ENCODE results near the gene CNTN6. TPM values are rescaled to one million over a fixed set of nuclear protein-coding genes. Genes with fewer than 3 reads are reported as not detected.

Gene CNTN6
- polyA plus RNA-seq, 1 of the 3 experiments (the other 2 are of a cell fraction): 0.02 TPM

DNA sequence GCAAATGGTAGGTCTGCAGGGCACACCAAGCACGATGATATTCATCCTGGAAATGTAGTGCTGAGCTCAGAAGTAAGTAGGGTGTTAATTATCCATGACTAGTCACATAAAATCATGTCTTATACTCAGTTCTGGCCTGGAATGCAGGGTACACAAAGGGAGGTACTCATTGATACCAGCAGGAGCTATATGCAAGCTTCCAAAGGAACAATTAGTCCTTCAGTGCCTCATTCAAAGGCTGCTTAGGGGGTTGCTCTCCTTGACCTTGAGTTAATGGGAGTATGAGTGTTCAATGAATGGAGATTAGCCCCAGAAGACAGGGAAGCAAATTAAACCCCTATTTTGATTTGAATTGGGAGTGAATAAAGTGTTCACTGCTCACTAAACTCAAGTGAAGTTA, 38.3 kb downstream of the CNTN6 start:
- WGBS (ENCODE audit: low lambda C conversion rate): 10% methylated on average over 1 of the region's 1 CpG
- Histone ChIP-seq H3K9me3 (no peaks in the 10 kb centered on the region), H4K20me1 (ENCODE audit: insufficient read depth) (0 out of 2 replicates have a peak, but pooled peaks cover 2% of the 10 kb centered on the region), H3K9me2 (no peaks in the 10 kb centered on the region; the same call in 1 of the 2 replicates), H3F3A (replicated peaks; ENCODE audit: insufficient read depth) (no peaks in the 10 kb centered on the region), H3K4me3 (ENCODE audit: low read depth in 2 of 2, low read length in 1 of 2) (no peak overlapping the region), H3K79me2 (ENCODE audit: insufficient read depth) (no peaks in the 10 kb centered on the region), H3K27ac (ENCODE audit: low read depth in 2 of 2, low read length in 1 of 2) (no peak overlapping the region), H3K36me3 (replicated peaks in 1 of 2; ENCODE audit: control insufficient read depth in 1 of 2, insufficient read depth in 2 of 2, low read length in 1 of 2) (no peaks in the 10 kb centered on the region), H3K4me1 (ENCODE audit: control insufficient read depth in 1 of 2, insufficient read depth in 2 of 2, low read depth in 1 of 2, low read length in 1 of 2) (no peaks in the 10 kb centered on the region; a peak in 1 of 4 replicates), H3K27me3 (ENCODE audit: insufficient read depth) (no peaks in the 10 kb centered on the region), H3K4me2 (no peak overlapping the region), H2AFZ (ENCODE audit: low read depth) (no peak overlapping the region), H3K9ac (no peak overlapping the region)
- no peak for TF ChIP-seq CHD2 (IDR thresholded peaks at IDR 0.05; ENCODE audit: low read length, partially characterized antibody)
- TF ChIP-seq YY1 (IDR thresholded peaks at IDR 0.05; ENCODE audit: low read depth): no peak
- TF ChIP-seq ELF1 (IDR thresholded peaks at IDR 0.05): no peak
- TF ChIP-seq NRF1 (IDR thresholded peaks at IDR 0.05; ENCODE audit: low read depth, low read length): no peak
- TF ChIP-seq NFIC (IDR thresholded peaks at IDR 0.05; ENCODE audit: borderline replicate concordance): no peak
- no peak for TF ChIP-seq MEF2A (IDR thresholded peaks at IDR 0.05; ENCODE audit: borderline replicate concordance, low read depth)
- TF ChIP-seq JUND (IDR thresholded peaks at IDR 0.05): no peak
- POLR2A ChIA-PET: no interaction called here
- DNase-seq: no peak
- CTCF ChIA-PET: no interaction called here

DNA sequence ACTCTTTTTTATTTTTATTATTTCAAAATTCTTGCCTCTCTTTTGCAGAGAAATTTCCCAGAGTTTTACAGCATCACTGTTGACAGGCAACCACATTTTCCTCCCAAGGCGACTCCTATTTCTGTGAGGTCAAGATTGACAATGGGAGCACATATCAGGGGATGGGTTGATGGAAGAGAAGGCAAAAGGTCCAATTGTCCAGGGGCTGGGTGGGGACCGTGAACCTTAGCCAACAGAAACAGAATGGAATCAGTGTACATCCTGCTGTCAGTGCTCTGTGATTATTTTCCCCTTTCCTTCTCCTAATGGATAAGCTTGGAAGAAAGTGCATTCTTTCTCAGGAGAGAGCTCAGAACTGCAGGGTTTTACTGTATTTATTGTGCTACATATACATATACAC, 42.4 kb downstream of the CNTN6 start:
- no peaks in the 10 kb centered on the region for H3F3A ChIP-seq (replicated peaks; ENCODE audit: insufficient read depth)
- no peaks in the 10 kb centered on the region for H3K4me1 ChIP-seq (ENCODE audit: control insufficient read depth in 1 of 2, insufficient read depth in 2 of 2, low read depth in 1 of 2, low read length in 1 of 2)
- H3K4me2 ChIP-seq: no peak overlapping the region
- TF ChIP-seq, protein P1, sequence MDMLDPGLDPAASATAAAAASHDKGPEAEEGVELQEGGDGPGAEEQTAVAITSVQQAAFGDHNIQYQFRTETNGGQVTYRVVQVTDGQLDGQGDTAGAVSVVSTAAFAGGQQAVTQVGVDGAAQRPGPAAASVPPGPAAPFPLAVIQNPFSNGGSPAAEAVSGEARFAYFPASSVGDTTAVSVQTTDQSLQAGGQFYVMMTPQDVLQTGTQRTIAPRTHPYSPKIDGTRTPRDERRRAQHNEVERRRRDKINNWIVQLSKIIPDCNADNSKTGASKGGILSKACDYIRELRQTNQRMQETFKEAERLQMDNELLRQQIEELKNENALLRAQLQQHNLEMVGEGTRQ (IDR thresholded peaks at IDR 0.05; ENCODE audit: borderline replicate concordance, low read depth, low read length): no peak
- TF ChIP-seq SIN3A (IDR thresholded peaks at IDR 0.05; ENCODE audit: borderline replicate concordance, low read depth, low read length) (no peak), MXI1 (IDR thresholded peaks at IDR 0.05; ENCODE audit: low read depth, low read length) (no peak), GABPA (IDR thresholded peaks at IDR 0.05; ENCODE audit: low read depth) (no peak), RCOR1 (IDR thresholded peaks at IDR 0.05; ENCODE audit: low read length) (no peak), FOXM1 (IDR thresholded peaks at IDR 0.05; ENCODE audit: low read depth) (no peak), FOXJ3 (CRISPR knock-in tag; IDR thresholded peaks at IDR 0.05) (no peak), NRF1 (IDR thresholded peaks at IDR 0.05; ENCODE audit: low read depth, low read length) (no peak), FOSL2 (IDR thresholded peaks at IDR 0.05; ENCODE audit: borderline replicate concordance, low read depth) (no peak), YY1 (IDR thresholded peaks at IDR 0.05; ENCODE audit: low read depth) (no peak), TEAD4 (IDR thresholded peaks at IDR 0.05; ENCODE audit: borderline replicate concordance, insufficient read depth) (no peak), MEF2A (IDR thresholded peaks at IDR 0.05; ENCODE audit: borderline replicate concordance, low read depth) (no peak), IRF3 (IDR thresholded peaks at IDR 0.05; ENCODE audit: low read depth, low read length) (no peak)
- H3K27ac ChIP-seq (ENCODE audit: low read depth in 2 of 2, low read length in 1 of 2): no peak overlapping the region
- H3K4me3 ChIP-seq (ENCODE audit: low read depth in 2 of 2, low read length in 1 of 2): no peak overlapping the region
- CTCF ChIA-PET: no interaction called here
- no peak overlapping the region for H2AFZ ChIP-seq (ENCODE audit: low read depth)
- H3K9ac ChIP-seq: no peak overlapping the region
- no peaks in the 10 kb centered on the region for H3K9me3 ChIP-seq
- DNase-seq: no peak
- POLR2A ChIA-PET: no interaction called here
- no peaks in the 10 kb centered on the region for H4K20me1 ChIP-seq (ENCODE audit: insufficient read depth)
- no peaks in the 10 kb centered on the region for H3K9me2 ChIP-seq
- H3K27me3 ChIP-seq (ENCODE audit: insufficient read depth): no peaks in the 10 kb centered on the region
- H3K36me3 ChIP-seq (replicated peaks in 1 of 2; ENCODE audit: control insufficient read depth in 1 of 2, insufficient read depth in 2 of 2, low read length in 1 of 2): no peaks in the 10 kb centered on the region
- H3K79me2 ChIP-seq (ENCODE audit: insufficient read depth): no peaks in the 10 kb centered on the region
- WGBS (ENCODE audit: low lambda C conversion rate): 23% methylated on average over 2 of the region's 2 CpGs
